Measurements from ENCODE around the gene GALNT7.

GALNT7 gene

DNA sequence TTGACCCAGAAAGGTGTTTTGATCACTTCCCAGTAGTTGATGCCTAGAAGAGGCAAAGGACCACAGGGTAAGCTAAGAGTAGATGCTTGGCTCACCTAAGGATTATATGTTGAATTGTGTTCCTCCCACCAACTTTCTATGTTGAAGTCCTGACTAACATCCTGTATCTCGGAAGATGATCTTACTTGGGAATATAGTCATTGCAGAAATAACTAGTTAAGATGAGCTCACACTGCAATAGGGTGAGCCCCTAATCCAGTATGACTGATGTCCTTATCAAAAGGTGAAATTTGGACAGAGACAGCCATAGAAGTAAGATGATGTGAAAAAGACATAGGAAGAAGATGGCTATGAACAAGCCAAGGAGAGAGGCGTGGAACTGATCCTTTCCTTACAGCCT lies 168.9 kb downstream of the GALNT7 start:
- H3K4me2 ChIP-seq (ENCODE audit: low read depth, low read length, poor library complexity, severe bottlenecking): no peak overlapping the region
- no peak overlapping the region for H3K4me3 ChIP-seq (ENCODE audit: insufficient read depth, low read length, poor library complexity, severe bottlenecking)
- peaks cover 27% of the 10 kb centered on the region for H3K79me2 ChIP-seq (ENCODE audit: insufficient read depth, low read length)
- H3K9me3 ChIP-seq (ENCODE audit: insufficient read depth, low read length): no peaks in the 10 kb centered on the region
- H3K9me2 ChIP-seq (replicated peaks; ENCODE audit: insufficient read depth, low read length): no peaks in the 10 kb centered on the region
- no peak overlapping the region for H3K9ac ChIP-seq (ENCODE audit: low read length)
- no peaks in the 10 kb centered on the region for H3K27me3 ChIP-seq (ENCODE audit: low read length)
- peaks cover 3% of the 10 kb centered on the region; the same call in 1 of the 2 replicates for H4K20me1 ChIP-seq (ENCODE audit: low read depth, low read length)
- H2AFZ ChIP-seq (ENCODE audit: low read depth, low read length, severe bottlenecking): no peak overlapping the region
- TF ChIP-seq, protein P1, sequence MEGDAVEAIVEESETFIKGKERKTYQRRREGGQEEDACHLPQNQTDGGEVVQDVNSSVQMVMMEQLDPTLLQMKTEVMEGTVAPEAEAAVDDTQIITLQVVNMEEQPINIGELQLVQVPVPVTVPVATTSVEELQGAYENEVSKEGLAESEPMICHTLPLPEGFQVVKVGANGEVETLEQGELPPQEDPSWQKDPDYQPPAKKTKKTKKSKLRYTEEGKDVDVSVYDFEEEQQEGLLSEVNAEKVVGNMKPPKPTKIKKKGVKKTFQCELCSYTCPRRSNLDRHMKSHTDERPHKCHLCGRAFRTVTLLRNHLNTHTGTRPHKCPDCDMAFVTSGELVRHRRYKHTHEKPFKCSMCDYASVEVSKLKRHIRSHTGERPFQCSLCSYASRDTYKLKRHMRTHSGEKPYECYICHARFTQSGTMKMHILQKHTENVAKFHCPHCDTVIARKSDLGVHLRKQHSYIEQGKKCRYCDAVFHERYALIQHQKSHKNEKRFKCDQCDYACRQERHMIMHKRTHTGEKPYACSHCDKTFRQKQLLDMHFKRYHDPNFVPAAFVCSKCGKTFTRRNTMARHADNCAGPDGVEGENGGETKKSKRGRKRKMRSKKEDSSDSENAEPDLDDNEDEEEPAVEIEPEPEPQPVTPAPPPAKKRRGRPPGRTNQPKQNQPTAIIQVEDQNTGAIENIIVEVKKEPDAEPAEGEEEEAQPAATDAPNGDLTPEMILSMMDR (IDR thresholded peaks at IDR 0.05; ENCODE audit: insufficient read depth, low read length, poor library complexity, severe bottlenecking): no peak
- no peak for TF ChIP-seq EZH2phosphoT487 (conservative IDR thresholded peaks at IDR 0.05; ENCODE audit: low read length)
- peaks cover 25% of the 10 kb centered on the region for H3F3A ChIP-seq (ENCODE audit: insufficient read depth)
- H3K27ac ChIP-seq (ENCODE audit: low read depth, low read length): no peak overlapping the region
- H3K36me3 ChIP-seq (ENCODE audit: low read length): peaks cover 10% of the 10 kb centered on the region

DNA sequence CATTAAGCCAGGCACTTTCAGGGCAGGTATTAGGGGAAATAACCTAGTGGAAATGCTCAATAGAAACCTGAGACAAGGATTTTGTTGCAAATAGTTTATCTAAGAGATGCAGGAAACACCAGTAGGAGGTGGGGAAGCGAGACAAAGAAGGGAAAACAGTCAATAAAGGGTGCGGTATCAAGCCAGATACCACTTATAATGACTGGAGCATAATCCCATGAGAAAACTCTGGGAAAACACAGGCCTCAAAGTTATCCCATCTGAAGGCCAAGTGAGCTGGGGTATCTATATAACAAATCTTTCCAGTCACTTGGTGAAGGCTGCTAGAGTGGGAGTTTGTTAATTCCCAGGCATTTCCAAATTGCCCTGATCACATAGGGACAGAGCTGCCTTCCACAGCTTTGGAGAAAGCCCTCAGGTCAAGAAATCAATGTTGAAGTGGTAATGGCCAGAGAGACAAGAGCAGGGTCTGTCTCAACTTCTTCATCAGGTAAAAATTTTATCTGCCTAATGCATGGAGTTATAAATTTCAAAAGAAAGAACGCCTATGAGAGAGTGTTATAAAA lies 175.3 kb downstream of the GALNT7 start:
- Histone ChIP-seq H3K9ac (ENCODE audit: low read length) (no peak overlapping the region), H3K9me3 (ENCODE audit: insufficient read depth, low read length) (no peaks in the 10 kb centered on the region), H3K27me3 (ENCODE audit: low read length) (no peaks in the 10 kb centered on the region), H3K36me3 (ENCODE audit: low read length) (no peaks in the 10 kb centered on the region), H2AFZ (ENCODE audit: low read depth, low read length, severe bottlenecking) (no peak overlapping the region), H3F3A (ENCODE audit: insufficient read depth) (no peaks in the 10 kb centered on the region), H3K79me2 (ENCODE audit: insufficient read depth, low read length) (no peaks in the 10 kb centered on the region), H3K27ac (ENCODE audit: low read depth, low read length) (no peak overlapping the region), H3K4me3 (ENCODE audit: insufficient read depth, low read length, poor library complexity, severe bottlenecking) (no peak overlapping the region), H3K9me2 (replicated peaks; ENCODE audit: insufficient read depth, low read length) (no peaks in the 10 kb centered on the region), H3K4me2 (ENCODE audit: low read depth, low read length, poor library complexity, severe bottlenecking) (no peak overlapping the region), H4K20me1 (ENCODE audit: low read depth, low read length) (no peaks in the 10 kb centered on the region)
- TF ChIP-seq, protein P1 (IDR thresholded peaks at IDR 0.05; ENCODE audit: insufficient read depth, low read length, poor library complexity, severe bottlenecking): no peak
- TF ChIP-seq EZH2phosphoT487 (conservative IDR thresholded peaks at IDR 0.05; ENCODE audit: low read length): no peak

DNA sequence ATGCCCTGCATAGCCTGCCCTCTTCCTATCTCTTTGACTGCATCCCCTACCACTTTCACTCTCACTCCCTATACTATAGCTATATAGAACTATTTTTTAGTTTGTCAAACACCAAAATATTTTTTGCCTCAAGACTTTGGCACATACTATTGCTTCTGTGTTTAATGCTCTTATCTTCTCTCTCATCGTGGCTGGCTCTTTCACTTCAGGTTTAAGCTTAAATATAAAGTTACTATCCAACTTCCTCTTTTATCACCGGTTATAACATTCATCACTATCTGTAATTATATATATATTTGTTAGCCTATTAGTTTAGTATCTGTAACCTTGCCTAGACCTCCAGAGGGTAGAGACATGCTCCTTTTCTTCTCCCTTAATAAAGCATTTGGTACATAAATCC lies 177.0 kb downstream of the GALNT7 start:
- no peak overlapping the region for H3K4me3 ChIP-seq (ENCODE audit: insufficient read depth, low read length, poor library complexity, severe bottlenecking)
- H3K9me2 ChIP-seq (replicated peaks; ENCODE audit: insufficient read depth, low read length): no peaks in the 10 kb centered on the region
- H3K27ac ChIP-seq (ENCODE audit: low read depth, low read length): no peak overlapping the region
- H4K20me1 ChIP-seq (ENCODE audit: low read depth, low read length): no peaks in the 10 kb centered on the region
- H2AFZ ChIP-seq (ENCODE audit: low read depth, low read length, severe bottlenecking): no peak overlapping the region
- no peak overlapping the region for H3K9ac ChIP-seq (ENCODE audit: low read length)
- H3K27me3 ChIP-seq (ENCODE audit: low read length): no peaks in the 10 kb centered on the region
- H3K36me3 ChIP-seq (ENCODE audit: low read length): no peaks in the 10 kb centered on the region
- no peak for TF ChIP-seq EZH2phosphoT487 (conservative IDR thresholded peaks at IDR 0.05; ENCODE audit: low read length)
- TF ChIP-seq, protein P1 (IDR thresholded peaks at IDR 0.05; ENCODE audit: insufficient read depth, low read length, poor library complexity, severe bottlenecking): no peak
- H3K4me2 ChIP-seq (ENCODE audit: low read depth, low read length, poor library complexity, severe bottlenecking): no peak overlapping the region
- H3K9me3 ChIP-seq (ENCODE audit: insufficient read depth, low read length): no peaks in the 10 kb centered on the region
- H3F3A ChIP-seq (ENCODE audit: insufficient read depth): no peaks in the 10 kb centered on the region
- no peaks in the 10 kb centered on the region for H3K79me2 ChIP-seq (ENCODE audit: insufficient read depth, low read length)

Measured in SU-DHL-6 (cell line).